ENCODE measurements around the gene TTBK1. TPM values are rescaled to one million over a fixed set of nuclear protein-coding genes. Genes with fewer than 3 reads are reported as not detected.

TTBK1 gene
- total RNA-seq, 2 experiments from 2014 or later: not detected

GRCh38 chr6:43229803-43230620, 13.3 kb upstream of the TTBK1 start:
- POLR2A ChIA-PET: interaction anchor here (0.6 to 2.2 kb wide), 8 partner anchors 8 to 995 kb away, joined by 3 to 8 read pairs (median 3); partner anchors contain the start of gene CUL9
- peak; percentile 24 for DNase-seq
- Mint-ChIP-seq H3K36me3 (peaks cover 6% of the 10 kb centered on the region), H3K4me3 (peak overlapping the region; percentile 84), H3K4me1 (peaks cover 29% of the 10 kb centered on the region), H3K27me3 (peaks cover 13% of the 10 kb centered on the region), H3K27ac (peak overlapping the region; percentile 84), H3K9me3 (no peaks in the 10 kb centered on the region)
- peak; percentile 2 for ATAC-seq (ENCODE audit: low read depth)

GRCh38 chr6:43231053-43231452, 12.2 kb upstream of the TTBK1 start:
- Mint-ChIP-seq H3K36me3 (peaks cover 4% of the 10 kb centered on the region), H3K4me1 (peaks cover 20% of the 10 kb centered on the region), H3K9me3 (no peaks in the 10 kb centered on the region), H3K27me3 (peaks cover 17% of the 10 kb centered on the region), H3K4me3 (no peak overlapping the region), H3K27ac (no peak overlapping the region)
- DNase-seq: peak; percentile 2
- POLR2A ChIA-PET: interaction anchor here (2.2 kb wide), 1 partner anchor 16 kb away, joined by 8 read pairs; no protein-coding TSS in a partner anchor
- no peak for ATAC-seq (ENCODE audit: low read depth)

DNA sequence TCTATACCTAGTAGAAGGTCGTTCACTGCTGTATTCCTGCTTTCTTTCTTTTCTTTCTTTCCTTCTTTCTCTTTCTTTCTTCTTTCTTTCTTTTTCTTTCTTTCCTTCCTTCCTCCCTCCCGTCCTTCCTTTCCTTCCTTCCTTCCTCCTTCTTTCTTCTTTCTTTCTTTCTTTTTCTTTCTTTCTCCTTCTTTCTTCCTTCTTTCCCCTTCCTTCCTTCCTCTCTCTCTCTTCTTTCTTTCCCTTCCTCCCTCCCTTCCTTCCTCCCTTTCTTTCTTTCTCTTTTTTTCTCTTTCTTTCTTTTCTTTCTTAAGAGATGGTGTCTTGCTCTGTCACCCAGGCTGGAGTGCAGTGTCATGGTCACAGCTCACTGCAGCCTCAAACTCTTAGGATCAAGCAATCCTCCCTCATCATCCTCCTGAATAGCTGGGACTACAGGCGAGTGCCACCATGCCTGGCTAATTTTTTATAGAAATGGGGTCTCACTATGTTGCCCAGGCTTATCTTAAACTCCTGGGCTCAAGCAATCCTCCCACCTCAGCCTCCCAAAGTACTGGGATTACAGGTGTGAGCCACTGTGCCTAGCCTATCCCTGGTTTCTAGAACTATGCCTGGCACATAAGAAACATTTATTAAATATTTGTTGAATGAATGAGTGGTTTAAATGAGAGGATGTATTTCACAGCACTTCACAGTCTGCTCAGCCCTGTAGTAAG, 11.4 kb upstream of the TTBK1 start:
- ATAC-seq (ENCODE audit: low read depth): no peak
- Mint-ChIP-seq H3K9me3 (no peaks in the 10 kb centered on the region), H3K4me1 (peaks cover 13% of the 10 kb centered on the region), H3K36me3 (no peaks in the 10 kb centered on the region), H3K27ac (no peak overlapping the region), H3K4me3 (no peak overlapping the region), H3K27me3 (peaks cover 21% of the 10 kb centered on the region)
- POLR2A ChIA-PET: no interaction called here
- no peak for DNase-seq

- Mint-ChIP-seq H3K27ac (no peak overlapping the region), H3K4me1 (peaks cover 4% of the 10 kb centered on the region), H3K27me3 (peaks cover 44% of the 10 kb centered on the region), H3K4me3 (no peak overlapping the region), H3K9me3 (peaks cover 6% of the 10 kb centered on the region), H3K36me3 (peaks cover 3% of the 10 kb centered on the region)
- DNase-seq: no peak
- POLR2A ChIA-PET: no interaction called here
- no peak for ATAC-seq (ENCODE audit: low read depth)
Measured at GRCh38 chr6:43235841-43236240, 7.4 kb upstream of the TTBK1 start.

DNA sequence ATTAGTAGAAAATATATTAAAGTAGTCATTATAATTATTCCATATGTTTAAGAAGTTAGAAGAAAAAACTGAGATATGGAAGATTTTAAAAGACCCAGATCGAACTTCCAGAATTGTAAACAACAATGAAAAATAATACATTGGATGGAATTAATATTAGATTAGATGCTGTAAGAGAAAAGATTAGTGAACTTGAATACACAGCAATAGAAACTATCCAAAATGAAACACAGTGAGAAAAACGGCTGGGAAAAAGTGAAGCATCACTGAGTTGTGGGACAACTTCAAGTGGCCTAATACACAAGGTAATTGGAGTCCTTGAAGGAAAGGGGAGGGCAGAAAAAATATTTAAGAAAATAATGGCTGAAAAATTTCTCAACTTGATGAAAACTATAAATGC, 4.2 kb upstream of the TTBK1 start:
- H3K36me3 Mint-ChIP-seq: peaks cover 3% of the 10 kb centered on the region
- H3K4me1 Mint-ChIP-seq: peaks cover 4% of the 10 kb centered on the region
- POLR2A ChIA-PET: no interaction called here

DNA sequence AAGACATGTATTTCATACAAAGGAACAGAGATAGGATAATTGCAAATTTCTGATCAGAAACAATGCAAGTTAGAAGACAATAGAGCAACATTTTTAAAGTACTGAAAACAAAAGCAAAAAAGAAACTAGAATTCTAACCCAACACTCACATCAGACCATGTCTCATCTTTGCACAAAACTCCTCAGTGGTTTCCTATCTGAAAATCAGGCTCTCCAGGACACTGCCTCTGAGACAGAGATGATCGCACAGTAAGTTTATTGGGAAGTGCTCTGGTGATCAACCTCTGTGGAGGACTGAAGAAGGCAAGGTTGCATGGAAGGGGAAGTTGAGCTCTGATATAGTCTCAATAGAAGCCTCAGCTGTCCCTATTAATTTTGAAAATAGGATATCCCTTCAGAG, 2.3 kb upstream of the TTBK1 start:
- H3K27ac Mint-ChIP-seq: no peak overlapping the region
- peaks cover 4% of the 10 kb centered on the region for H3K4me1 Mint-ChIP-seq
- H3K27me3 Mint-ChIP-seq: peaks cover 29% of the 10 kb centered on the region
- DNase-seq (no peak), ATAC-seq (ENCODE audit: low read depth) (no peak)
- no peak overlapping the region for H3K4me3 Mint-ChIP-seq
- H3K36me3 Mint-ChIP-seq: peaks cover 3% of the 10 kb centered on the region
- peaks cover 6% of the 10 kb centered on the region for H3K9me3 Mint-ChIP-seq
- POLR2A ChIA-PET: no interaction called here

More for the DNA sequence above, 4.2 kb upstream of the TTBK1 start:
- H3K27ac Mint-ChIP-seq: no peak overlapping the region
- no peak overlapping the region for H3K4me3 Mint-ChIP-seq
- no peak for ATAC-seq (ENCODE audit: low read depth)
- H3K9me3 Mint-ChIP-seq: peaks cover 6% of the 10 kb centered on the region
- H3K27me3 Mint-ChIP-seq: peaks cover 33% of the 10 kb centered on the region
- no peak for DNase-seq

DNA sequence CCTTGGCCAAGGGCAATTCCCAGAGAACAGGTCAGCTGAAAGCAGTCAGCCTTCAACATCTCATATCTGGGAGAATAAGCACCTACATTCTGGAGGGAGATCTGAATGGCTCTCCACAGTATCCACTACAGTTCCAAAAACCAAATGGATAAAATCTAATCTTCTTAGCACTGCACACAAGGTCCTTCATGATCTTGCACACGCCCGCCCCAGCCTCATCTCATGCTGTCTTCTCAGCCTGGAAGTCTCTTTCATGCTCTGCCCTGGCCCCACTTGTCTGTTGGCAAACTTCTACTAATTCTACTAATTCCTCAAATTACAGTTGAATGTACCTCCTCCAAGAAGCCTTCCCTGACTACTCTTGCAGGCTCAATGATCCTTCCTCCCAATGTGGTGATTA, 1.8 kb upstream of the TTBK1 start:
- Mint-ChIP-seq H3K9me3 (peaks cover 6% of the 10 kb centered on the region), H3K4me1 (peaks cover 4% of the 10 kb centered on the region), H3K27me3 (peaks cover 29% of the 10 kb centered on the region), H3K36me3 (peaks cover 3% of the 10 kb centered on the region), H3K4me3 (no peak overlapping the region), H3K27ac (no peak overlapping the region)
- no peak for ATAC-seq (ENCODE audit: low read depth)
- POLR2A ChIA-PET: no interaction called here
- DNase-seq: no peak

- Mint-ChIP-seq H3K4me3 (no peak overlapping the region), H3K4me1 (peaks cover 9% of the 10 kb centered on the region), H3K27ac (no peak overlapping the region), H3K9me3 (peaks cover 6% of the 10 kb centered on the region), H3K27me3 (peaks cover 18% of the 10 kb centered on the region), H3K36me3 (peaks cover 3% of the 10 kb centered on the region)
- POLR2A ChIA-PET: interaction anchor here (0.7 kb wide), 1 partner anchor 23 kb away, joined by 4 read pairs; no protein-coding TSS in a partner anchor
- DNase-seq (no peak), ATAC-seq (ENCODE audit: low read depth) (no peak)
Measured at GRCh38 chr6:43243664-43244321, 512 bp downstream of the TTBK1 start.

- Mint-ChIP-seq H3K4me3 (peak overlapping the region; percentile 84), H3K36me3 (no peaks in the 10 kb centered on the region), H3K27ac (peak overlapping the region; percentile 8), H3K27me3 (peaks cover 20% of the 10 kb centered on the region), H3K9me3 (no peaks in the 10 kb centered on the region), H3K4me1 (peaks cover 7% of the 10 kb centered on the region)
- peak; percentile 38 for ATAC-seq (ENCODE audit: low read depth)
- DNase-seq: peak; percentile 29
- POLR2A ChIA-PET: interaction anchor here (0.9 to 1.6 kb wide), 4 partner anchors 8 to 270 kb away, joined by 3 to 8 read pairs (median 4); partner anchors contain the start of genes DNPH1, POLR1C and YIPF3
Measured at GRCh38 chr6:43246301-43247113, 3.2 kb downstream of the TTBK1 start.

DNA sequence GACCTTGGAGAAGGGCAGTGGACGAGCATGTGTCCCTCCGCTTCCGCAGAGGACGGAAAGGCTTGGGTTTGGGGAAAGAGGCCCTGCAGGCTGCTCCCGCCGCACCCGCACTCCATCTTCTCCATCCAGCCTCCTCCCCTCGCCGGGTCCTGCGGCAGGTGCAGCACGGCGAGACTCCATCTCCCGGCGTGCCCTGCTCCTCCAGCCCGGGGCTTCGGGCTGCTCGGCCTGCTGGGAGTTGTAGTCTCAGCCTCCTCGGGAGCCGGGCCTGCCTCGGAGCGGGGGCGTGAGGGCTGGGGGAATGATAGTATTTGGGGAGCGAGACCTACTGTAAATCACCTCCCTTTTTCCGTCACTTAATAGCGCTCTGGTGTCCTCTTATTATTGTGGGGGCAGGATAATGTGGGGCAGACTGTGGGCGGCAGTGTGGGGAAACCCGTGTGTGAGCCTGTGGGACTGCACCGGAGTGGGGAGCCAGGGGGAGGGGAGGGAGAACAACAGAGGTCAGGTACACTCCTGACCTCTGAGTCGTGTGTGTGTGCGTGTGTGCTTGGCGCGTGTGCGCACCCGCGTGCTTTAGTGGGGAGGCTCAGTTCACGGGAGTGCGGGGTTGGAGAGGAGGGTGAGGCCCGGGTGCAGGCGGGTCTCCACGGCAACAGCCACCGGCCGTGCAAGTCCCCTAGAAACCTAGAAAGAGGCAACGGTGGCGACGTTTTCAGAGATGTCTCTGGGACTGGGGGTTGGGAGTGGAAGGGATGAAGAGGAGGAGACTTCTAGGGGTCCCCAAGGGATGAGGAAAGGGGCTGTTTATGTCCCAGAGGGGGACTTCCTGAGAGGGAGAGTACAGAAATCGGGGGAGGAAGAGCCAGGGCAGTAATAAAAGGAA, 4.1 kb downstream of the TTBK1 start:
- peak; percentile 98 for ATAC-seq (ENCODE audit: low read depth)
- POLR2A ChIA-PET: interaction anchor here (0.9 to 1.6 kb wide), 4 partner anchors 9 to 270 kb away, joined by 3 to 8 read pairs (median 4); partner anchors contain the start of genes DNPH1, POLR1C and YIPF3
- Mint-ChIP-seq H3K4me1 (peaks cover 7% of the 10 kb centered on the region), H3K27ac (peak overlapping the region; percentile 78), H3K27me3 (peaks cover 23% of the 10 kb centered on the region), H3K9me3 (no peaks in the 10 kb centered on the region), H3K4me3 (peak overlapping the region; percentile 84), H3K36me3 (no peaks in the 10 kb centered on the region)
- peak; percentile 82 for DNase-seq

DNA sequence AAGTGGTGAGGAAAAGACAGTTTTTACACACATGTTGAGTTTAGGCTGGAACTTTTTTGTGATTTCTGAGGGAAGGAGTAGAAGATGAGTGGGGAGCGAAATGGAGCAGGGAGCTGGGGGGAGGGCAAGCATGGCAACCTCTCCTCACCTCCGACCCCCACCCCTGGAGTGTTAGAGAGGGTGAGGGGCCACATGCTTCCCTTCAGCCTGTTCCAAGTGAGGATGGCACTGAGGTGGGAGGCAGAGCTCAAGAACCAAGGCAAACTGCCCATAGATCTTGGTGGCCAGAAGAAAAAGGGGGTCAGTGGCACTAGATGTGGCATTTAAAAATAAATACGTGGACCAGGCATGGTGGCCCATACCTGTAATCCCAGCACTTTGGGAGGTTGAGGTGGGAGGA, 4.8 kb downstream of the TTBK1 start:
- no peak overlapping the region for H3K27ac Mint-ChIP-seq
- no peaks in the 10 kb centered on the region for H3K36me3 Mint-ChIP-seq
- peaks cover 7% of the 10 kb centered on the region for H3K4me1 Mint-ChIP-seq
- no peak for DNase-seq
- no peak for ATAC-seq (ENCODE audit: low read depth)
- H3K4me3 Mint-ChIP-seq: peak overlapping the region; percentile 84
- POLR2A ChIA-PET: interaction anchor here (1.3 kb wide), 1 partner anchor 10 kb away, joined by 3 read pairs; no protein-coding TSS in a partner anchor
- H3K27me3 Mint-ChIP-seq: peaks cover 28% of the 10 kb centered on the region
- H3K9me3 Mint-ChIP-seq: no peaks in the 10 kb centered on the region

- POLR2A ChIA-PET: no interaction called here
- H3K4me1 Mint-ChIP-seq: peaks cover 7% of the 10 kb centered on the region
- peaks cover 28% of the 10 kb centered on the region for H3K27me3 Mint-ChIP-seq
- H3K4me3 Mint-ChIP-seq: no peak overlapping the region
- no peak for ATAC-seq (ENCODE audit: low read depth)
- no peak overlapping the region for H3K27ac Mint-ChIP-seq
- DNase-seq: no peak
- H3K9me3 Mint-ChIP-seq: no peaks in the 10 kb centered on the region
- no peaks in the 10 kb centered on the region for H3K36me3 Mint-ChIP-seq
Measured at GRCh38 chr6:43248791-43249190, 5.5 kb downstream of the TTBK1 start.
